GM19467 (cell line): ENCODE measurements around the gene TRIM14.
A peak's percentile ranks its signal among the peaks of the same experiment; 100 is the strongest.
"Not testable (repeated sequence)": the region's sequence is repeated elsewhere in the genome, so short reads cannot be mapped to it uniquely, and the experiment has no call there.

Source experiments
- ATAC-seq: cut with Tn5 transposase; IDR thresholded peaks from one replicate; pipeline ENCODE4 v1.9.1; 2021; ENCODE audit warnings: mild to moderate bottlenecking, moderate library complexity; ENCODE audit not compliant: unreplicated experiment

TRIM14 gene

DNA sequence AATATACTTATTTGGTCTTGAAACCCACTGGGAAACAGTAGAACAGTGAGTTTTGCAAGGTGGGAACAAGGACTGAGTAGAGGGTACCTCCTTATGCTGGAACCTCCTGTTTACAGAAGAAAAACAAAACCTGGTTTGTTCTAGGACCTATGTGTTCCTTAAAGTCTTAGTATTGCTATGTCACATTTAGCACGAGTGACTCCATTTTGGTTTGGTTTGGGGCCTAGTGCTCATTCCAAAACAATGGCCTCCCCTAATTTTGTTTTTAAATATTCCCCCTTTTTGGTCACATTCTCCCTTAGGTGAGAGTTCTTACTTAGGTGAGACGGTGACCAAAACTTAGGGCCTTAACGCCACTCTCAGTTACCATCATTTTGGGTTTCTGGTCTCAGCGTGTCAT is 68.7 kb downstream of the TRIM14 start:
- no peak for ATAC-seq

DNA sequence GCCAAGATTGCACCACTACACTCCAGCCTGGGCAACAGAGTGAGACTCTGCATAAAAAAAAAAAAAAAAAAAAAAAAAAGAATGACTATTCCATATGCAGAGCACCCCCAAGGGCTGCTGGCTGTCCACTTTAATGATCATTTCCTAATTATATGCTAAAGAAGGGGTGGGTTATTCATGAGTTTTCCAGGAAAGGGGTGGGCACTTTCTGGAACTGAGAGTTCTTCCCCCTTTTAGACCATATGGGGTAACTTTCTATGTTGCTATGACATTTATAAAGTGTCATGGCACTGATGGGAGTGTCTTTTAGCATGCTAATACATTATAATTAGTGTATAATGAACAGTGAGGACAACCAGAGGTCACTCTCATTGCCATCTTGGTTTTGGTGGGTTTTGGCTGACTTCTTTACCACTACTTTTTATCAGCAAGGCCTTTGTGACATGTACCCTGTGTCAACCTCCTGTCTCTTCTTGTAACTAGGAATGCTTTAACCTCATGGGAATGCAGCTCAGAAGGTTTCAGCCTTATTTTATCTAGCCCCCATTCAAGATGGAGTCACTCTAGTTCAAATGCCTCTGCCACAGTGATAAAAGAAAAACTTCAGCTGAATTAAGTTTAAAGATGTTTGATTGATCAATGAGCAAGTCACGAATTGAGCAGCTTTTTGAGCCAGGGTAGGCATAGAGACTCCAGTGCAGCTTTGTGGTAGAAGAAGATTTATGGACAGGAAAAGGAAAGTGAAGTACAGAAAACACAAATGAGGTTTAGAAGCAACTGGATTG is 69.5 kb downstream of the TRIM14 start:
- no peak for ATAC-seq

DNA sequence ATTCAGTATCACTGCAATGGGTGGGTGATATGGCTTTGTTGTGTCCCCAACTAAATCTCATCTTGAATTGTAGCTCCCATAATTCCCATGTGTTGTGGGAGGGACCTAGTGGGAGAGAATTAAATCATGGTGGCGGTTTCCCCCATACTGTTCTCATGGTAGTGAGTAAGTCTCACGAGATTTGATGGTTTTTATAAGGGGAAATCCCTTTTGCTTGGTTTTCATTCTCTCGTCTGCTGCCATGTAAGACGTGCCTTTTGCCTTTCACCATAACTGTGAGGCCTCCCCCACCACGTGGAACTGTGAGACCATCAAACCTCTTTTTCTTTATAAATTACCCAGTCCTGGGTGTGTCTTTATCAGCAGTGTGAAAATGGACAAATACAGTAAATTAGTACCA is 72.0 kb downstream of the TRIM14 start:
- no peak for ATAC-seq

DNA sequence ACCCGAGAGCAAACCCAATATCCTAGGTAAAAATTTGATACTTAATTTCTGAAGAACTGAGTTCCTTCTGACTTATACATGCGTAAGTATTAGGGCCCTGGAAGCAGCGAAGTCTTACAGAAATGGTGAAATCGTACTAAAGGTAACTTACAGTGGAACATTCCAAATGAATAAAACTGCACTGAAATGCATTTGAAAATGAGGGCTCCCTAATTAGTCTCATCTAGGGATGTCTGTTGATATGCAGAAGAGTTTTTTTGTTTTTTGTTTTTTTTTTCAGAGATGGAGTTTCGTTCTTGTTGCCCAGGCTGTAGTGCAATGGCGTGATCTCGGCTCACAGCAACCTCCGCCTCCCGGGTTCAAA is 72.9 kb downstream of the TRIM14 start:
- no peak for ATAC-seq

DNA sequence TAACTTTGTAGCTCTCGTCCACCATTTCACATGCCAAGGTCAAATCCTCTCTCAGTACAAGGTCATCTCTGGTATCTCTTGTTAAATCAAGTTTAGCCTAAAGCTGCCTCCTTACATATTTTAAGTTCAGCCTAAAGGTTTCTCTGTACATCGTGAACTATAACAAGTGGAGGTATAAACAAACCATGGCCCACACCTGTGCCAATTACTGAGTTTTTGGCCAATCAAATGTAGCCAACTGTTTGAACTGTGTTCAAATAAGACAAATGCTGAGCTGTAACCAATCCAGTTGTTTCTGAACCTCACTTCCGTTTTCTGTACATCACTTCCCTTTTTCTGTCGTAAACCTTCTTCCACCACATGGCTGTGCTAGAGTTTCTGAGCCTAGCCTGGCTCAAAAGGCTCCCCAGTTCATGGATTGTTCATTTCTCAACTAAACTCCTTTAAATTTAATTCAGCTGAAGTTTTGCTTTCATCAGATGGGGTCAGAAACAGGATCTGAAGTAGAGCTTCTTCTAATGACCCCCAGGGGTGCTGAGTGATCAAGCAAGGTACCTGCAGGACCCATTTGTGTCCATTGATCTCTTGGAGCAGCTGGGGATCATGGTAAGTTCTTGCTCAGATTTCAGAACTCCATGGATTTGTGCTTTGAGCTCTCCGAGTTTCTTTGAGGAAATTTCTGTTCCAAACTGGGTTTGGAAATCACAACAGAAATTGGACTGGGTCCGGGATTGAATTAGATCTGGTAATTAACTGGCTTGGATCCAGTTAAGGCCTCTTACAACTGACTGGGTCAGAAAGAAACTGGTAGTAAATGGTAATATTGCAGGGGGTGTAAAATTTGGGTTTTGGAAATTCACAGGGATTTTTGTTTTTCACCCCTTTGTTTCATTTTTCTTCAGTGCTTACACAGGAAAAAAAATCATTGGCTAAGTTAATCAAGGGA is 73.5 kb downstream of the TRIM14 start:
- ATAC-seq = peak; percentile 78

DNA sequence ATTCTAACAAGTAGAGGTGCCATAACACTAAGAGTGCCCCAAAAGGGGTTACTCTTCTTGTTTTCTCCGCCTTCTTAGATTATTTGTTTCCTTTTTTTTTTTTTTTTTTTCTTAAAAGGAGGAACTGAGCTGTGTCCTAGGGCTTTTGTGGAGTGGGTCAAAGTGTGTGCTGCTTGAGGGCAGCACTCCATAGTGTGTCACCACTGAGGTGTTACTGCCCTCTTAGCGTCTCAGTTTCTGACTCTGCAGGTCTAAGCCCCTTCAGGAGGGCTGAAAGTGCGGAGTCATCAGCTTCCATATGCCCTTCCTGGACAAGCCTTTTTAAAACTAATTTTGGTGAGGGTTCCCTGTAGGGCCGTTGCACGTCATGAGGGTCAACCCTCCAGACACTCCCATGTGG is 75.1 kb downstream of the TRIM14 start:
- no peak for ATAC-seq

DNA sequence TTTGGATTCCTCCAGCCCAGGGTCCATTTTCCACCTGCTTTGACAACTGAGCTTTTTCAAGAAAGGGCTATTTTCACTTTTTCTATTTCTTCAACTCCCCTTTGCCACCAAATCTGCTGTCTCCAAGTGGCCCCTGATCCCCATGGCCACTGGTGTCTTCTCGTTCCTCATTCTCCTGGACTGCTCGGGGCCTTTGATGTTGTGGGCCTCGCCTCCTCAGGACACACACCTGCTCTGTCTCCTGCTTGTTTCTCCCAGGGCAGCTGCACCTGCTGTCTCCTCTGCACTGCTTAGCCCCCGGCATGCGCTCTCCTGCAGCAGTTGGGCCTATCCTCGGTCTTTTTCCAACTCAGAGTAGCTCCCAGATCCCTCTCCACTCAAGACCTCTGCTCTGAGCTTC is 78.8 kb downstream of the TRIM14 start:
- no peak for ATAC-seq

DNA sequence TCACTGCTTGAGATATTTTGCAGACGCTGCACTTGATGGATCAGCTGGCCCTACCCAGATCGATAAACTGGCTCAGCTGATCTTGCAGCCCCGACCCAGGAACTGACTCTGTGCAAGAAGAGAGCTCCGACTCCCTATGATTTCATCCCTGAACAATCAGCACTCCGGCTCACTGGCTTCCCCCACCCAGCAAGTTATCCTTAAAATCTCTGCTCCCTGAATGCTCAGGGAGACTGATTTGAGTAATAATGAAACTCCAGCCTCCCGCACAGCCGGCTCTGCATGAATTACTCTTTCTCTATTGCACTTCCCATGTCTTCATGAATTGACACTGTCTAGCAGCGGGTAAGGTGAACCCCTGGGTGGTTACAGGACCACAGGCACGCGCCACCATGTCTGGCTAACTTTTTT is 79.4 kb downstream of the TRIM14 start:
- ATAC-seq = no peak

DNA sequence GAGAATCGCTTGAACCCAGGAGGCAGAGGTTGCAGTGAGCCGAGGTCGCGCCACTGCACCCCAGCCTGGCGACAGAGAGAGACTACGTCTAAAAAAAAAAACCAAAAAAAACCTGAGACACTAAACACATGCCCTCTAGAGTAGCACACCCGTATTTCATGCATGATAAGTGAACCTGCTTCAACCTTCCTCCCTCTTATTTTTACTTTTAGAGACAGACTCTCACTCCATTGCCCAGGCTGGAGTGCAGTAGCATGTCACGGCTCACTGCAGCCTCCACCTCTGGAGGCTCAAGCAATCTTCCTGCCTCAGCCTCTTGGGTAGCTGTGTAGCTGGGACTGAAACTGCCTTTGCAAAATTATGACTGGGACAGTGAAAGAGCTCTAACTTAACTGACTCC is 80.1 kb downstream of the TRIM14 start:
- ATAC-seq = no peak

DNA sequence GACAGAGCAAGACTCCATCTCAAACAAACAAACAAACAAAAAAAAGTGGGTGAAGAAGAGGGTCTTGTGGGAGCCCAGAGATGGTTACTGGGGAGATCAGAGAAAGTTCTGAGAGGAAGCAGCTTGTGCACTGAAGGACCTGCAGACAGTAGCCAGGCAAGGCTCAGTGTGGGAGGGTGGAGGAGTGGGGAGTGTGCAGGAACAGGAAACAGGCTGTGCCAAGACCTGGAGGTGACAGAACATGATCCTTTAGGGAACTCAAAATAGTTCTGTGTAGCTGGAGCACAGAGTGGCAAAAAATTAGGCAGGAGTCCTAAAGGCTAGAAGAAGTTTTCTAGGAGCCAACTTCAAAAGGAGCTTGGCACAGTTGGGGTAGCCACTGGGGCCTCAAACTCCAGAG is 81.7 kb downstream of the TRIM14 start:
- ATAC-seq = no peak

DNA sequence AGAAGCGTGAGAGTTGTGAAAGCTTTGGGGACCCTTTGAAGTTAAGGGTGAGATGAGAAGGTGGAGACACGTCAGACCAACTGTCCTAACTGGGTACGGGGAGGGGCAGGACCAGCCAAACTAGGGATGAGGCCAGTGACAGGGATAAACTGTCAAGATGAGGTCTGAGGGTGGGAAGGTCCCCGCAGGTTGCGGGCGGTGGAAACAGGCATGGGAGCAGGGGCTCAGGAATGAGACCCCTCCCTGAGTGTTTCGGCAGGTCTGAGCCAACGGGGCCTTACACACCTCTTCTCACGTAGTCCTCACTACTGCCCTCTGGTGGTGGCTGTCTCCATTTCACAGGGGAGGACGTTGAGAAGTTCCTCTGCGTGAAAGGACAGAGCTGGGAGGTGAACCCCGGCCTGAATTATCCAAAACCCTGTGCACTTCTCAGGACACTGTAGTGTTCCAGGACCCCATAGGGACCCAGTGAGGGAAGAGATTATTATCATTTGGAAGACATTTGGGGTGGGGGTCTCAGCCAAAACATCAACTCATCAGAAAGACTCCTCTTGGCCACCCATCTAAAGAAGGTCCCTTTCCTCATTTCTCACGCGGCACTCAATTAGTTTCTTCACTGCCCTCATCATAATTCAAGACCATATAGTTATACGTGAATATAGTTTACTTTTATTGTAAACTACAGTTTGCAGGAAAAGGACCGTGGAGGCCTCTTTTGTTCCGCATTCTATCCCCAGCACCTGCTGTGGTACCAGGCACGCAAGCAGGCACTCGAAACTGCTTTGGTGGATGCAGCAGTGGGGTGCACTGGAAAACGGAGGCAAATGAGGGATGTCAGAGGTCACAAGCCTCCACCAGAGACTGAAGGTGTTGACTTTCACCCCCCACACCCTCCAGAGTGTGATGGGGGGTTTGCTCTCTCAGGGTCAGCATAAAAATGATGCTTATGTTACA is 84.2 kb downstream of the TRIM14 start:
- ATAC-seq = no peak

DNA sequence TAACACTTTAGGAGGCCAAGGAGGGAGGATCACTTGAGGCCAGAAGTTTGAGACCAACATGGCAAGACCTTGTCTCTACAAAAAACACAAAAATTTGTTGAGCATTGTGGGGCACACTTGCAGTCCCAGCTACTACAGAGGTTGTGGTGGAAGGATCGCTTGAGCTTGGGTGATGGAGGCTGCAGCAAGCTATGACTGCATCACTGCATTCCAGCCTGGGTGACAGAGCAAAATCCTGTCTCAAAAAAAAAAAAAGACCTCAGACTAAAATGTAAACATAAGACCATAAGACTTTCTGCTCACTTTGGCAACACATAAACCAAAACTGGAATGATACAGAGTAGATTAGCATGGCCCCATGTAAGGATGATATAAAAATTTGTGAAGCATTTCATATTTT is 87.1 kb downstream of the TRIM14 start:
- ATAC-seq = no peak

DNA sequence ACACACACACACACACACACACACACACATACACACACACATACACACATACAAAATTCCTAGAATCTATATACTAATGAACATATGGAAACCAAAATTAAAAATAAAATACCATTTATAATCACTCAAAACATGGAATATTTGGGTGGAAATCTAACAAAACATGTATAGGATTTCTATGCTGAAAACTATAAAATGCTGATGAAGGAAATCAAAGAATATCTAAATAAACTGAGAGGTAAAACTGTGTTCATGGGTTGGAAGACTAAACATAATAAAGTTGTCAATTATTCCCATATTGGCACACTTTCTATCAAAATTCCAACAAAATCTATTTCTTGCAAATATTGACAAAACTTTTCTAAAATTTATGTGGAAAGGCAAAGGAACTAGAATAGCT is 87.9 kb downstream of the TRIM14 start:
- ATAC-seq = no peak

DNA sequence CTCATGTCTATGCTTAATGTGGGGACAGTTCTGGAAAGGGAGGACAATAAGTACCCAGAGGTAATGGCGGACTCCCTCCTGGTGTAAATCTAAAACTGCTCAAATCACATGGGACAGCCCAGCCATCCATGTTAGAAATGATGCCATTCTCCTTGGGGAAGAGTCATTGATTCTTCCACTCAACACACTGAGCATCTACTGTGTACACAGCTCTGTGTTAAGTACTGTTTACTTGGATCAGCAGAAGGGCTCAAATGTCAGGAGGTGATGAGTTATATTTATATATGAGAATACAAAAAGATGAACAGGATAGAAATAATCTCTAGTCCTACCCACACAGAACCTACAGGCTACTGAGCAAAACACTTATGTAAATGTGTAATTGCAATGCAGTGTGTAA is 94.3 kb downstream of the TRIM14 start:
- no peak for ATAC-seq

DNA sequence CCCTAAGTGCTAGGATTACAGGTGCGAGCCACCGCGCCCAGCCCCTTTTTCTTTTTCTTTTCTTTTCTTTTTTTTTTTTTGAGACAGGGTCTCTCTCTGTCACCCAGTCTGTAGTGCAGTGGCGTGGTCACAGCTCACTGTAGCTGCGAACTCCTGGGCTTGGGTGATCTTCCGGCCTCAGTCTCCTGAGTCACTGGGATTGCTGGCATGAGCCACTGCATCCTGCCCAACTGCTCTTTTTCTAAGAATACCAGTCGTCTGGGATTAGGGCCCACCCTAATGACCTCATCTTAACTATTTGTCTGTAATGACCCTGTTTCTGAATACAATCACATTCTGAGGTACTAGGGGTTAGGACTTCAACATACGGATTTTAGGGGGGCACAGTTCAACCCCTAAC is 96.6 kb downstream of the TRIM14 start:
- ATAC-seq = no peak

DNA sequence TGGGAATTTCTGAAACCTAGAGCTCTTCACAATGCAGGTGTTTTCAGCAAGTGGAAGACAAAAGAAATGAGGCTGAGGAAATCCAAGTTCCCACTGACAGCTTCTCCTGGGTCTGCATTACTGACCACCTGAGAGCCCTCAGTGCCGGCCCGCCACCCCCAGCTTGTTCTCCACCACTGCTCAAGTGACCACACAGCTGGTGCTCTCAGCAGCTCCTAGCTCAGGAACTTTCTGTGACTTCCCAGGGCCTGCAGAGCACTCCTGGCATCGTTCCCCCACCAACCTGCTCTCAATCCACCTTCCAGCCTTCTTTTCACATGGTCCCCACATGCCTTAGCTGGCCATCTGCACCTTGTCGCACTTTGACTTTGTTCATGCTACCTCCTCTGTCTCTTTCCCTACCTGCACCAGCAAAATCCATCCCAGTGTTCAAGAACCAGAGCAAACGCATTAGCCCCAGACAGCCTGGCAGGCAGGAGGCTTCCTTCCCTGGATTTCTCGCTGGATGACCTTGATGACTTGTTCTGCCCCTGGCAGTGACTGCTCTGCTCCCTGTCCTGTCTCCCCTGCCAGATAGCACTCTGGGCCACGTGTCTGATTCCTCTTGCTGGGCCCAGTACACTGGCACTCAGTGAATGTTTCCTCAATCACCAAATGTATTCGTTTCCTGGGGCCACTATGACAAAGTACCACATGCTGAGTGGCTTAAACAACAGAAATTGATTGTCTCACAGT is 97.5 kb downstream of the TRIM14 start:
- no peak for ATAC-seq

DNA sequence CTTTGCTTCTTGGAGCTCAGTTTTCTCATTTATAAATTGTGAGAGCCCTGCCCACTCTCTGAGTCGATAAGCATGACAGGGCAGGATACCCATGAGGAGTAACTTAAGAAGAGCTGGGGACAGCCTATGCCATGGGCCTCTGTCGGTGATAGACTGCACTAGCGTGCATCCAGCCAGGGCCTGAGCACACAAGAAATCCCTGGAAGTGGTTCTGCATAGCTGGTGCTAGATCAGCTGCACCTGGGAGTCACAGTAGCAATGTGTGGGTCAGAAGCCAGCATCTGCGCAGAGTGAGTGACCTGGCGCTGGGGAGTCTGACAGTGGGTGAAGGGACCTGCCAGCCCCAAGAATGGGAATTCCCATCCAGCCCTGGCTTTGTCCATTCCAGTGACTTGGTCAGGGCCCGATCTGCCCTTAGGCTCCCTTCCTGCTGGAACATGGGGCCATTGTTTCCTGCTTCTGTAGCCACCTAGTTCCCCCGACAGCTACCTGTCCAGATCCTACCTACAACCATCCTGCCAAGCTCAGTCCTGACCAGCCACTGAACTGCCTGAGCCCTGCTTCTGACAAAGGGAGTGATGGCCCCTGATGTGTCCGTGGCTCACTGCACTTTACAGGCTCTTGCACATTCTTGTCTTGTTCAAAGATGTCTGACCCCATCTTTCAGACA is 98.4 kb downstream of the TRIM14 start:
- ATAC-seq = no peak

DNA sequence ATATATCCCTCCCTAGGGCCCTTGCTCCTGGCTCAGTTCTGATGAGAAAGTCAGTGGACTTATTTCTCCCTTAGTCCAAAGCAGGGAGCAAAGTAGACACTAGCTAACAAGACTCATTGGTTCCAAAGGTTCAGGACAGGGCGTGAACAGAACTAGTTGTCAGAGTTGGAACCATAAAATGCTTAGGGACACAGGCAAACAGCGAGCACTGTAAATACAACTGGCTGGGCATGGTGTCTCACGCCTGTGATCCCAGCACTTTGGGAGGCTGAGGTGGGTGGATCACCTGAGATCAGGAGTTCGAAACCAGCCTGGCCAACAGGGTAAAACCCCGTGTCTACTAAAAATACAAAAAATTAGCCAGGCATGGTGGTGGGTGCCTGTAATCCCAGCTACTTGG is 99.2 kb downstream of the TRIM14 start:
- ATAC-seq = not testable (repeated sequence)
